ENCODE data around the gene RALGAPB.
"Not testable (repeated sequence)": the region's sequence is repeated elsewhere in the genome, so short reads cannot be mapped to it uniquely, and the experiment has no call there.

The RALGAPB gene

DNA sequence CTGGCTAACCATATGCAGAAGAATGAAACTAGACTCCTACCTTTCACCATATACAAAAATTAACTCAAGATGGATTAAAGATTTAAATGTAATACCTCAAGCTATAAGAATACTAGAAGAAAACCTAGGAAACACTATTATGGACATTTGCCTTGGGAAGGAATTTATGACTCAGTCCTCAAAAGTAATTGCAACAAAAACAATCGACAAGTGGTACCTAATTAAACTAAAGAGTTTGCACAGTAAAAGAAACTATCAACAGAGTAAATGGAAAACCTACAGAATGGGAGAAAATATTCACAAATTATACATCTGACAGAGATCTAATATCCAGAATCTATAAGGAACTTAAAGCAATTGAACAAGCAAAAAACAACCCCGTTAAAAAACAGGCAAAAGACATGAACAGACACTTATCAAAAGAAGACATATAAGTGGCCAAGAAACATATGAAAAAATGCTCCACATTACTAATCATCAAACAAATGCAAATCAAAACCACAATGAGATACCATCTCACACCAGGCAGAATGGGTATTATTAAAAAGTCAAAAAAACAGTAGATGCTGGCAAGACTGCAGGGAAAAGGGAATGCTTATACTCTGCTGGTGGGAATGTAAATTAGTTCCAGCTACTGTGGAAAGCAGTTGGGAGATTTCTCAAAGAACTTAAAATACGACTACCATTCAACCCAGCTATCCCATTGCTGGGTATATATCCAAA lies 31.9 kb downstream of the RALGAPB start:
- Histone ChIP-seq H2AFZ (ENCODE audit: low read length) (no peak overlapping the region), H3K9me3 (replicated peaks; ENCODE audit: insufficient read depth, low read length) (no peaks in the 10 kb centered on the region), H3K27me3 (replicated peaks; ENCODE audit: insufficient read depth, low read length) (no peaks in the 10 kb centered on the region), H3K79me2 (ENCODE audit: low read length) (no peaks in the 10 kb centered on the region), H3K4me3 (ENCODE audit: low read length) (no peak overlapping the region), H3K36me3 (replicated peaks; ENCODE audit: insufficient read depth, low read length) (peaks cover 2% of the 10 kb centered on the region; the same call in 1 of the 2 replicates), H3F3A (ENCODE audit: insufficient read depth, low read length) (no peaks in the 10 kb centered on the region), H3K4me2 (ENCODE audit: low read depth, low read length) (no peak overlapping the region), H3K4me1 (ENCODE audit: low read length) (no peaks in the 10 kb centered on the region), H3K9ac (ENCODE audit: low read length) (no peak overlapping the region), H3K9me2 (replicated peaks; ENCODE audit: insufficient read depth, low read length) (no peaks in the 10 kb centered on the region), H4K20me1 (ENCODE audit: insufficient read depth, low read length) (no peaks in the 10 kb centered on the region), H3K27ac (ENCODE audit: low read length) (no peak overlapping the region)
- TF ChIP-seq, protein P1, sequence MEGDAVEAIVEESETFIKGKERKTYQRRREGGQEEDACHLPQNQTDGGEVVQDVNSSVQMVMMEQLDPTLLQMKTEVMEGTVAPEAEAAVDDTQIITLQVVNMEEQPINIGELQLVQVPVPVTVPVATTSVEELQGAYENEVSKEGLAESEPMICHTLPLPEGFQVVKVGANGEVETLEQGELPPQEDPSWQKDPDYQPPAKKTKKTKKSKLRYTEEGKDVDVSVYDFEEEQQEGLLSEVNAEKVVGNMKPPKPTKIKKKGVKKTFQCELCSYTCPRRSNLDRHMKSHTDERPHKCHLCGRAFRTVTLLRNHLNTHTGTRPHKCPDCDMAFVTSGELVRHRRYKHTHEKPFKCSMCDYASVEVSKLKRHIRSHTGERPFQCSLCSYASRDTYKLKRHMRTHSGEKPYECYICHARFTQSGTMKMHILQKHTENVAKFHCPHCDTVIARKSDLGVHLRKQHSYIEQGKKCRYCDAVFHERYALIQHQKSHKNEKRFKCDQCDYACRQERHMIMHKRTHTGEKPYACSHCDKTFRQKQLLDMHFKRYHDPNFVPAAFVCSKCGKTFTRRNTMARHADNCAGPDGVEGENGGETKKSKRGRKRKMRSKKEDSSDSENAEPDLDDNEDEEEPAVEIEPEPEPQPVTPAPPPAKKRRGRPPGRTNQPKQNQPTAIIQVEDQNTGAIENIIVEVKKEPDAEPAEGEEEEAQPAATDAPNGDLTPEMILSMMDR (IDR thresholded peaks at IDR 0.05; ENCODE audit: low read length) = no peak
- TF ChIP-seq EZH2 (optimal IDR thresholded peaks at IDR 0.05; ENCODE audit: low read depth, low read length) (no peak), EZH2phosphoT487 (IDR thresholded peaks at IDR 0.05; ENCODE audit: low read length) (no peak)
- DNase-seq = no peak

DNA sequence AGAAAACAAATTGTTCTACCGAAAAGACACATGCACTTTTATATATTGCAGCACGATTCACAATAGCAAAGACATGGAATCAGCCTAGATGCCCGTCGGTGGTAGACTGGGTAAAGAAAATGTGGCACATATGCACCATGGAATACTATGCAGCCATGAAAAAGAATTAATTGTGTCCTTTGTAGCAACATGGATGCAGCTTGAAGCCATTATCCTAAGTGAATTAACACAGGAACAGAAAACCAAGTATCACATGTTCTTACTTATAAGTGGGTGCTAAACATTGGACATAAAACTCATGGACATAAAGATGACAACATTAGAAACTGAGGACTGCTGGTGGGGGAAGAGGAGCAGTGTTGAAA lies 32.4 kb downstream of the RALGAPB start:
- Histone ChIP-seq H3K36me3 (replicated peaks; ENCODE audit: insufficient read depth, low read length) (peaks cover 4% of the 10 kb centered on the region; the same call in 1 of the 2 replicates), H2AFZ (ENCODE audit: low read length) (no peak overlapping the region), H3K9me2 (replicated peaks; ENCODE audit: insufficient read depth, low read length) (no peaks in the 10 kb centered on the region), H3K4me1 (ENCODE audit: low read length) (no peaks in the 10 kb centered on the region), H3K27ac (ENCODE audit: low read length) (no peak overlapping the region), H3K4me2 (ENCODE audit: low read depth, low read length) (no peak overlapping the region), H4K20me1 (ENCODE audit: insufficient read depth, low read length) (no peaks in the 10 kb centered on the region), H3K4me3 (ENCODE audit: low read length) (no peak overlapping the region), H3K9ac (ENCODE audit: low read length) (no peak overlapping the region), H3F3A (ENCODE audit: insufficient read depth, low read length) (no peaks in the 10 kb centered on the region), H3K27me3 (replicated peaks; ENCODE audit: insufficient read depth, low read length) (no peaks in the 10 kb centered on the region), H3K79me2 (ENCODE audit: low read length) (no peaks in the 10 kb centered on the region), H3K9me3 (replicated peaks; ENCODE audit: insufficient read depth, low read length) (no peaks in the 10 kb centered on the region)
- TF ChIP-seq, protein P1 (IDR thresholded peaks at IDR 0.05; ENCODE audit: low read length) = no peak
- TF ChIP-seq EZH2 (optimal IDR thresholded peaks at IDR 0.05; ENCODE audit: low read depth, low read length) = no peak
- no peak for TF ChIP-seq EZH2phosphoT487 (IDR thresholded peaks at IDR 0.05; ENCODE audit: low read length)
- DNase-seq = no peak

DNA sequence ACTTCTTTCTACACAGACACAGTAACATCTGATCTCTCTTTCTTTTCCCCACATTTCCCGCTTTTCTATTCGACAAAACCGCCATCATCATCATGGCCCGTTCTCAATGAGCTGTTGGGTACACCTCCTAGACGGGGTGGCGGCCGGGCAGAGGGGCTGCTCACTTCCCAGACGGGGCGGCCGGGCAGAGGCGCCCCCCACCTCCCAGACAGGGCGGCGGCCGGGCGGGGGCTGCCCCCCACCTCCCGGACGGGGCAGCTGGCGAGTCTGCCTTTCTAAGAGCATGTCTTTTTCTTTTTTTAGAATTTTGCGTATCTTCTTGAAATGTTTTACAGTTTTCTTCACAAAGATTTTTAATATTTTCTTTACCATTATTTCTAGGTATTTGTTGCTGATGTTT lies 39.1 kb downstream of the RALGAPB start:
- not testable (repeated sequence) for H3K4me2 ChIP-seq (ENCODE audit: low read depth, low read length); H3K27me3 ChIP-seq (replicated peaks; ENCODE audit: insufficient read depth, low read length); H3K4me1 ChIP-seq (ENCODE audit: low read length); H3K79me2 ChIP-seq (ENCODE audit: low read length); H3K9me3 ChIP-seq (replicated peaks; ENCODE audit: insufficient read depth, low read length); H3K9ac ChIP-seq (ENCODE audit: low read length); H2AFZ ChIP-seq (ENCODE audit: low read length); H3F3A ChIP-seq (ENCODE audit: insufficient read depth, low read length); H3K9me2 ChIP-seq (replicated peaks; ENCODE audit: insufficient read depth, low read length); DNase-seq; H3K36me3 ChIP-seq (replicated peaks; ENCODE audit: insufficient read depth, low read length); H4K20me1 ChIP-seq (ENCODE audit: insufficient read depth, low read length); H3K27ac ChIP-seq (ENCODE audit: low read length); H3K4me3 ChIP-seq (ENCODE audit: low read length)

DNA sequence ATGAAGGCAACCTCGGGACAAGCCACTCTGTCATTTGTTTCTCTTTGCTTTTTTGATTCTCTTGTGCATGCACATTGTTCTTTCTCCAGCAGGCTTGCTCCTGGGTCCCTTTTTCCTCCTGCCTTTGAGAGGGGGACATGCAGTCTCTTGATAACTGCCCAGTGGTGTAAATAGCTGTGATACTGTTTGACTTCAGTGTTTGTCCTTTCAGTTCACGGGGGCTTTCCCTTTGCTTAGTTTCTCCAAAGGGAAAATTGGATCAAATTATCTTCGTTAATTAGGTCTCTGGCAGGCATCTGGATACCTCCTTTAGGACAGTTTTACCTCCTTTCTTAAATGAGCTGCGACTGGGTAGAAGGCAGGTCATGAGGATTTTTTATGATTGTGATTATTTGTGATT lies 41.5 kb downstream of the RALGAPB start:
- Histone ChIP-seq H3K4me3 (ENCODE audit: low read length) (no peak overlapping the region), H3F3A (ENCODE audit: insufficient read depth, low read length) (no peaks in the 10 kb centered on the region), H3K4me1 (ENCODE audit: low read length) (no peaks in the 10 kb centered on the region), H3K27ac (ENCODE audit: low read length) (no peak overlapping the region), H4K20me1 (ENCODE audit: insufficient read depth, low read length) (no peaks in the 10 kb centered on the region), H3K36me3 (replicated peaks; ENCODE audit: insufficient read depth, low read length) (peaks cover 4% of the 10 kb centered on the region; the same call in 1 of the 2 replicates), H3K4me2 (ENCODE audit: low read depth, low read length) (no peak overlapping the region), H3K9me3 (replicated peaks; ENCODE audit: insufficient read depth, low read length) (no peaks in the 10 kb centered on the region), H3K79me2 (ENCODE audit: low read length) (no peaks in the 10 kb centered on the region), H3K9ac (ENCODE audit: low read length) (no peak overlapping the region), H2AFZ (ENCODE audit: low read length) (no peak overlapping the region), H3K9me2 (replicated peaks; ENCODE audit: insufficient read depth, low read length) (no peaks in the 10 kb centered on the region), H3K27me3 (replicated peaks; ENCODE audit: insufficient read depth, low read length) (no peaks in the 10 kb centered on the region)
- TF ChIP-seq, protein P1 (IDR thresholded peaks at IDR 0.05; ENCODE audit: low read length) = no peak
- TF ChIP-seq EZH2phosphoT487 (IDR thresholded peaks at IDR 0.05; ENCODE audit: low read length) (no peak), EZH2 (optimal IDR thresholded peaks at IDR 0.05; ENCODE audit: low read depth, low read length) (no peak)
- no peak for DNase-seq

All from MM.1S (cell line).